ENCODE results near the gene DAG1. TPM values are rescaled to one million over a fixed set of nuclear protein-coding genes. Genes with fewer than 3 reads are reported as not detected.

Gene DAG1
- total and polyA plus RNA-seq, 10 donors, result 3.0 to 42.7 (median 27.3) TPM

GRCh38 chr3:49501842-49502241 lies 31.8 kb downstream of the DAG1 start:
- no peak for DNase-seq
- intact Hi-C loops (cut with DNase I; ENCODE audit: low total_unique reads), result no loop called here
- peak overlapping the region in 1 of 8 donors; percentile 32 for H3K27ac ChIP-seq

GRCh38 chr3:49506906-49507305 lies 36.8 kb downstream of the DAG1 start:
- no peaks in the 10 kb centered on the region for H3K9me3 ChIP-seq
- DNase-seq, result no peak
- TF ChIP-seq POLR2AphosphoS5 (IDR thresholded peaks at IDR 0.05), result no peak
- TF ChIP-seq POLR2A (IDR thresholded peaks at IDR 0.05), result no peak
- TF ChIP-seq CTCF (IDR thresholded peaks at IDR 0.05 in 8 of 11, conservative IDR thresholded peaks at IDR 0.05 in 3 of 11), result no peak
- no peaks in the 10 kb centered on the region for H3K27me3 ChIP-seq (replicated peaks in 1 of 7)
- peaks cover 0 to 2% (median 0%) of the 10 kb centered on the region in 6 donors for H3K4me1 ChIP-seq
- peaks cover 0 to 33% (median 16%) of the 10 kb centered on the region in 6 donors for H3K36me3 ChIP-seq
- 91 to 100% (median 95%) methylated on average over 3 of the region's 3 CpGs for WGBS, 5 donors
- H3K4me3 ChIP-seq, result no peak overlapping the region
- intact Hi-C loops (cut with DNase I; ENCODE audit: low total_unique reads), result no loop called here
- no peak overlapping the region for H3K27ac ChIP-seq

More at GRCh38 chr3:49501842-49502241, 31.8 kb downstream of the DAG1 start:
- 97 to 100% (median 100%) methylated on average over 2 of the region's 2 CpGs for WGBS, 5 donors
- TF ChIP-seq POLR2AphosphoS5 (IDR thresholded peaks at IDR 0.05) (no peak), POLR2A (IDR thresholded peaks at IDR 0.05) (no peak), CTCF (IDR thresholded peaks at IDR 0.05 in 8 of 11, conservative IDR thresholded peaks at IDR 0.05 in 3 of 11) (no peak)
- Histone ChIP-seq H3K4me3 (no peak overlapping the region), H3K36me3 (peaks cover 0 to 15% (median 0%) of the 10 kb centered on the region in 6 donors), H3K4me1 (peaks cover 0 to 14% (median 6%) of the 10 kb centered on the region in 6 donors), H3K27me3 (replicated peaks in 1 of 7) (no peaks in the 10 kb centered on the region), H3K9me3 (no peaks in the 10 kb centered on the region)

GRCh38 chr3:49509028-49509561 lies 39.0 kb downstream of the DAG1 start:
- 44 to 52% (median 46%) methylated on average over 2 of the region's 2 CpGs for WGBS, 5 donors
- Histone ChIP-seq H3K27ac (no peak overlapping the region), H3K36me3 (peaks cover 0 to 40% (median 27%) of the 10 kb centered on the region in 6 donors), H3K4me1 (peaks cover 0 to 2% (median 0%) of the 10 kb centered on the region in 6 donors), H3K4me3 (no peak overlapping the region), H3K9me3 (no peaks in the 10 kb centered on the region), H3K27me3 (replicated peaks in 1 of 7) (no peaks in the 10 kb centered on the region)
- no peak for TF ChIP-seq POLR2A (IDR thresholded peaks at IDR 0.05)
- DNase-seq, result no peak
- intact Hi-C loops (cut with DNase I; ENCODE audit: low total_unique reads), result no loop called here

- DNase-seq, result peak; percentile 2
- peaks cover 0 to 65% (median 29%) of the 10 kb centered on the region in 6 donors for H3K36me3 ChIP-seq
- TF ChIP-seq CTCF (IDR thresholded peaks at IDR 0.05 in 8 of 11, conservative IDR thresholded peaks at IDR 0.05 in 3 of 11) (no peak), POLR2AphosphoS5 (IDR thresholded peaks at IDR 0.05) (no peak), POLR2A (IDR thresholded peaks at IDR 0.05) (no peak)
- intact Hi-C loops (cut with DNase I; ENCODE audit: low total_unique reads), result no loop called here
- no peak overlapping the region for H3K4me3 ChIP-seq
- no peaks in the 10 kb centered on the region for H3K9me3 ChIP-seq
- 79 to 92% (median 90%) methylated on average over 2 of the region's 2 CpGs for WGBS, 5 donors
- no peak overlapping the region for H3K27ac ChIP-seq
- H3K27me3 ChIP-seq (replicated peaks in 1 of 7), result no peaks in the 10 kb centered on the region
- H3K4me1 ChIP-seq, result no peaks in the 10 kb centered on the region
Observed at GRCh38 chr3:49511639-49512038, 41.6 kb downstream of the DAG1 start.
